HTERT RPE-1 (cell line): Measurements from ENCODE around the gene RAET1G.
"Not testable (repeated sequence)": the region's sequence is repeated elsewhere in the genome, so short reads cannot be mapped to it uniquely, and the experiment has no call there.

ENCODE experiments used
- in situ Hi-C: fragments of 300-500 bp; cut with MboI; formaldehyde crosslinking; loops from 4 replicates; pipeline ENCODE4 v1.14.3; 2020; ENCODE audit warnings: low sequenced_read_pairs

Gene RAET1G, protein sequence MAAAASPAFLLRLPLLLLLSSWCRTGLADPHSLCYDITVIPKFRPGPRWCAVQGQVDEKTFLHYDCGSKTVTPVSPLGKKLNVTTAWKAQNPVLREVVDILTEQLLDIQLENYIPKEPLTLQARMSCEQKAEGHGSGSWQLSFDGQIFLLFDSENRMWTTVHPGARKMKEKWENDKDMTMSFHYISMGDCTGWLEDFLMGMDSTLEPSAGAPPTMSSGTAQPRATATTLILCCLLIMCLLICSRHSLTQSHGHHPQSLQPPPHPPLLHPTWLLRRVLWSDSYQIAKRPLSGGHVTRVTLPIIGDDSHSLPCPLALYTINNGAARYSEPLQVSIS

GRCh38 chr6:149922642-149923326 lies at the start of gene RAET1G:
RAET1G (minus strand) TSS chr6:149923121; CDS start chr6:149923010, 111 bp downstream.
- in situ Hi-C loops = no loop called here

- in situ Hi-C loops = no loop called here
These were observed 46.7 kb upstream of the RAET1G start for GRCh38 chr6:149969635-149970034.

DNA sequence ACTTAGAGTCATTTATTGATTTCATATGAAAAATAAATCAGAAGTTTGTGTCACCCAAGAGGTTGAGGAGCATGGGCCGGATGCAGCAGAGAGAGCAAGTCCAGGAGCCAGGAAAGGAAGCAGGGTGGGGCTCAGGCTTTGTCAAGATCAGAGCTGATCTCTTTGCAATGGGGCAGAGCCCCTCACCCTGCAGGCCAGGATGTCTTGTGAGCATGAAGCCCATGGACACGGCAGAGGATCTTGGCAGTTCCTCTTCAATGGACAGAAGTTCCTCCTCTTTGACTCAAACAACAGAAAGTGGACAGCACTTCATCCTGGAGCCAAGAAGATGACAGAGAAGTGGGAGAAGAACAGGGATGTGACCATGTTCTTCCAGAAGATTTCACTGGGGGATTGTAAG lies 46.0 kb upstream of the RAET1G start:
- in situ Hi-C loops = not testable (repeated sequence)

DNA sequence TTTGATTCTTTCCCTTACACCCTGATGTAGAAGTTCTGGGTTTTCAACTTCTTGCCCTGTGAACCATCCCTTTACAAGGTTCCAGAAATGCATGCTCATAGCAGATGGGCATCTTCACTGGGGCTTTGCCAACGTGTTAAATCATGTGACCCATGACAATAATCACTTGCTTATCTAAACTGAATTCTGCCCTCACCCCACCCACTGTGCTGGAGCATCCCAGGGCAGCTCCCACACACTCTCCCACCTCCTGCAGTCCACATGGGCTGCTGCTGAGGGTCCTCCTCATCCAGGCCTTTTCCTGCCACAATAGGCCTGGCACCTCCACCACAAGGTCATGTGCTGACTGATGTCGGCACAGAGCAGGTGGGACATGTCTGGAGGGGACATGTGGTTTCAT lies 45.1 kb upstream of the RAET1G start:
- in situ Hi-C loops = not testable (repeated sequence)

- in situ Hi-C loops = no loop called here
These were observed 44.7 kb upstream of the RAET1G start for GRCh38 chr6:149967591-149967990.

DNA sequence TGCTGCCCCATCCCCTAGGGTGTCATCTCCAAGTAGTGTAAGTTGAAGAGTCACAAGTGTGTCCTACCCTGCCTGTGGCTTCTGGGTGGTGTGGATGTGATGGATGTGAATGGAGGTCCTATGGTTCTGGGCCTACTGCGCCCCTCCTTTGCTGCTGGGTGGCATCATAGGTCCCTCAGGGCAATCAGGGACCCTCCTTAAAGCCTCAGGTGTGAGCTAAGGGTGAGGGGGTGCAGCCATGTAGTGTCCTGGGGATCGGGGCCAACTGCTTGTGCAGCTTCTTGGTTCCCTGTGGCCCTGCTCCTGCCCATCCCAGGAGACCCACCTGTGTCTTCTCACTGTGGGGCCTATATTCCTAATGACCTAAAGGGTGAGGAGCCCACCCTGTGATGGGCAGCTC lies 43.4 kb upstream of the RAET1G start:
- in situ Hi-C loops = not testable (repeated sequence)

DNA sequence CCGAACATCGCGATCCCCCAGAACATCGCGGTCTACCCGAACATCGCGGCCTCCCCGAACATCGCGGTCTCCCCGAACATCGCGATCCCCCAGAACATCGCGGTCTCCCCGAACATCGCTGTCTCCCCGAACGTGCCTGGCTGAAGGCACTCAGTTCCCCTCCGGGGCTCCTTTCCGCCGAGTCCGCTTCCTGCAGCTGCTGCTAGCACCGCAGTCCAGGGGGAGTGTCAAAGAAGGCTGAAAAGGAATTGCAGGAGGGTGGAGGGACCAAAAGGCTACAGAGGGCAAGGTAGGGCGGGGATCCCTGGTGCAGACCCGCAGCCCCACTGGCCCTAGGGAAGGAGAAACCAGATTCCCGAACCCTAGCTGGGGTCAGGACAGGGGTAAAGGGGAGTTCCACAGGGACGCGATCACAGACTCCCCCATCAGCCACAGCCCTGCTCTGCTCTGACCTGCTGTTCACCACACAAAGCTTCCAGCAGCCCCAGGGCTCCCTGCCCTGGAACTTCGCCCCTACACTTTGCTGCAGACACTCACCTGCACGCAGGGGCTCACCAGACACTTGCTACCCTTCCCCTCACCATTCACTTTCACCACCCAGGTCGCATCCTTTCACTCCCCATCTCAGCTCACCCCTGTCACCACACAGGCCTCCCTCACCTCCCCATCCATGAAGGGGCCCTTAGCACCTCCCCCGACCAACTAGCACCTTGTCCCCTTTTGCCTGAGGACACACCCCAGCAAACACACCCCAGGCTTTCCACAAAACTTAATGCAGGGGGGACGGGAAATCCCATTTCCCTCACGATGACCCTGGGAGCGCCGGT lies 42.5 kb upstream of the RAET1G start:
- in situ Hi-C loops = no loop called here

GRCh38 chr6:149964308-149965193 lies 41.6 kb upstream of the RAET1G start:
- in situ Hi-C loops = no loop called here

- in situ Hi-C loops = no loop called here
These were observed 40.8 kb upstream of the RAET1G start, which contains the start of gene ULBP1 for GRCh38 chr6:149963462-149964307. ULBP1 (plus strand) TSS chr6:149963943; CDS start chr6:149964050, 107 bp downstream.

DNA sequence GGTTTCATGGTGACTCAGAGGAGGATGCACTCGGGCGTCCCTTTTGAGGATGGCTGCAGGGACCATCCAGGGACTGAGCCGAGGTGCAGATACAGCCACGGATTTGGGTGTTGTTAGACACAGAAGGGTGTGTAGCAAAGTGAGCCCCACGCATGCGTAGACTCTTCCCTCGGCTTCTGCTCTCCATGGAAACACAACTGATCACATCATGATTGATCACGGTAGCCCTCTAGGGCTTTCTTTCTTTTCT lies 40.2 kb upstream of the RAET1G start:
- in situ Hi-C loops = no loop called here

- in situ Hi-C loops = no loop called here
These were observed 39.7 kb upstream of the RAET1G start for GRCh38 chr6:149962461-149963211.

GRCh38 chr6:149961728-149962425 lies 39.0 kb upstream of the RAET1G start:
- in situ Hi-C loops = no loop called here

- in situ Hi-C loops = no loop called here
These were observed 37.6 kb upstream of the RAET1G start for GRCh38 chr6:149960488-149960887.

DNA sequence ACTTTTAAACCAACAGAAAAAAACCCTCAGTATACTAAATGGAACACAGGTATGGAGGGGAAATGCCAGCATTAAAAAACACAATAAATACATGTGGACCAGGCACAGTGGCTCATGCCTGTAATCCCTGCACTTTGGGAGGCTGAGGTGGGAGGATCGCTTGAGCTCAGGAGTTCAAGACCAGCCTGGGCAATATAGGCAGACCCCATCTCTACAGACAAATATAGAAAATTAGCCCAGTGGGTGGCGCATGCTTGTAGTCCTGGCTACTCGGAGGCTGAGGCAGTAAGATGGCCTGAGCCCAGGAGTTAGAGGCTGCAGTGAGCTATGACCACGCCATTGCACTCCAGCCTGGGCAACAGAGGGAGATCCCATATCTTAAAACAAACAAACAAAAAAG lies 36.9 kb upstream of the RAET1G start:
- in situ Hi-C loops = not testable (repeated sequence)

GRCh38 chr6:149958124-149958523 lies 35.2 kb upstream of the RAET1G start:
- in situ Hi-C loops = not testable (repeated sequence)

- in situ Hi-C loops = not testable (repeated sequence)
These were observed 32.9 kb upstream of the RAET1G start for GRCh38 chr6:149955654-149956317.

DNA sequence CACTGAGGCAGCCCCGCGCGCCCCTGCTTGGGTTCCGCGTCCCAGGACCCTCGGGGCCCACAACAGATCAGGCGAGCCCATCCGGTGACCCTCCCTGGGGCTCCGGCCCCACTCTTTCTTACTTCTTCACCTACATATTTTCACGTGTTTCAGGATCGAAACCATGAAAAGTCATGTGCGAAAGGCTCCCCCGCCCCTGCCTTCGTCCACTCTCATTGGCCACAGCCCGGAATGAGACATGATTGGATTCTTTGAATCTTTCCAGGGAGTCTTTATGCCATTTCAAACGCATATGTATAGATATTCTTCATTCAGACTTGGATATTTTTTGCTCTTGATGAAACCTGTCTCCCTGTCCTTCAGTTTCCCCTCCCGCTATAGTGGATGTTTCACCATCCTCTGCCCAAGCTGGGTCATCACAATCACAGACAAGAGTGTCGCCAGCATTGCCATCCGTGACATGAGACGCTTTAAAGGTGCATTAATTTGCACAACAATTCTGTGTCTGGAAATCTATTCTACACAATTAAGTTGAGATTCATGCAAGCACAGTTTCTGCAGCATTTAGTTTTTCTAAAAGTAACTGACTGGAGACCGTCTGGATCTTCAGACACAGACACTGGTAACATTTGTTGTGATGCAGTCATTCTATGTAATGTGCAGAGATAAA lies 32.2 kb upstream of the RAET1G start:
- in situ Hi-C loops = not testable (repeated sequence)
